OCI-LY7 (cell line): ENCODE measurements around the gene COP1. TPM values are rescaled to one million over a fixed set of nuclear protein-coding genes. Genes with fewer than 3 reads are reported as not detected.

ENCODE experiments used
- BruUV-seq: library from RNA; stranded (reverse); fragments of 400-500 nt; replicated peaks from 2 replicates; lab custom pipeline; 2021; lab: Mats Ljungman, UMichigan
- CTCF ChIA-PET: fragments of 300-600 bp; sonication (Branson Sonifier 250); formaldehyde crosslinking; loops from one replicate; lab custom pipeline; 2022; ENCODE audit warnings: antibody characterized with exemption; ENCODE audit not compliant: unreplicated experiment; lab: Charles Lee
- POLR2A ChIA-PET: fragments of 300-600 bp; sonication (Branson Sonifier 250); formaldehyde crosslinking; loops from one replicate; lab custom pipeline; 2022; ENCODE audit warnings: antibody characterized with exemption; lab: Charles Lee
- DNase-seq: peaks from one replicate; pipeline ENCODE4 v3.0.0-alpha.2; 2015; ENCODE audit warnings: low spot score
- H2AFZ ChIP-seq: fragments of 200-600 bp; sonication (generic), shearing (Covaris generic); 2 replicates; pipeline ENCODE4 v1.6.1; 2014; ENCODE audit warnings: mild to moderate bottlenecking, antibody characterized with exemption, low read length, moderate library complexity
- H3K27ac ChIP-seq: fragments of 200-600 bp; sonication (generic); 2 replicates; pipeline ENCODE4 v1.5.1; 2014; ENCODE audit warnings: mixed run types, low read depth, mild to moderate bottlenecking, moderate library complexity, low read length, inconsistent platforms; ENCODE audit not compliant: poor library complexity, severe bottlenecking
- H3K36me3 ChIP-seq: fragments of 200-600 bp; sonication (generic); 2 replicates; pipeline ENCODE4 v1.6.1; 2014; ENCODE audit warnings: mild to moderate bottlenecking, antibody characterized with exemption, low read length, moderate library complexity, mixed read lengths; ENCODE audit not compliant: insufficient read depth
- H3K4me1 ChIP-seq: fragments of 200-600 bp; sonication (generic); 2 replicates; pipeline ENCODE4 v1.5.1; 2014; ENCODE audit warnings: mild to moderate bottlenecking, low read length; ENCODE audit not compliant: insufficient read depth, poor library complexity, severe bottlenecking
- H3K4me2 ChIP-seq: fragments of 200-600 bp; sonication (generic); 2 replicates; pipeline ENCODE4 v1.6.1; 2014; ENCODE audit warnings: mild to moderate bottlenecking, low read length
- H3K4me3 ChIP-seq: fragments of 200-600 bp; sonication (generic); 2 replicates; pipeline ENCODE4 v1.5.1; 2014; ENCODE audit warnings: mild to moderate bottlenecking, low read depth, low read length; ENCODE audit not compliant: poor library complexity, severe bottlenecking
- H3K79me2 ChIP-seq: fragments of 200-600 bp; sonication (generic); 2 replicates; pipeline ENCODE4 v1.6.1; 2016; ENCODE audit warnings: low read depth, mild to moderate bottlenecking, low read length, moderate library complexity, mixed read lengths; ENCODE audit not compliant: insufficient read depth
- H3K9me2 ChIP-seq: fragments of 200-600 bp; sonication (generic); 2 replicates; pipeline ENCODE4 v1.6.1; 2016; ENCODE audit warnings: mild to moderate bottlenecking, low read length, mixed read lengths; ENCODE audit not compliant: insufficient read depth
- H3K9me3 ChIP-seq: fragments of 200-600 bp; sonication (generic); 2 replicates; pipeline ENCODE4 v1.6.1; 2014; ENCODE audit warnings: mild to moderate bottlenecking, mixed run types, low read length, mixed read lengths
- H4K20me1 ChIP-seq: fragments of 200-600 bp; sonication (generic); 2 replicates; pipeline ENCODE4 v1.6.1; 2014; ENCODE audit warnings: mild to moderate bottlenecking, antibody characterized with exemption, low read length, moderate library complexity, mixed read lengths; ENCODE audit not compliant: insufficient read depth
- EZH2phosphoT487 ChIP-seq: fragments of 200-600 bp; sonication (generic); IDR thresholded peaks from 2 replicates; pipeline ENCODE4 v1.6.1; 2018; ENCODE audit warnings: low read depth, borderline replicate concordance, mild to moderate bottlenecking, mixed run types, antibody characterized with exemption, low read length, moderate library complexity, mixed read lengths
- intact Hi-C: fragments of 100-400 bp; cut with micrococcal nuclease; formaldehyde crosslinking; loops from one replicate; pipeline ENCODE4 v1.10.0; 2022; ENCODE audit not compliant: unreplicated experiment
- total RNA-seq, 2 experiments: library from RNA; depleted of rRNA in 1 of 2; stranded (reverse); fragments of >200 nt in 1 of 2; shearing (Covaris generic) in 1 of 2; gene quantifications; 2 replicates each; pipeline ENCODE4 v1.2.3, GENCODE V29; 2014 to 2022
- TF ChIP-seq, protein P1 (sequence below): fragments of 200-600 bp; sonication (generic); conservative IDR thresholded peaks from 2 replicates; pipeline ENCODE4 v1.5.1; 2014; ENCODE audit warnings: mild to moderate bottlenecking, antibody characterized with exemption, low read length, moderate library complexity, mixed read lengths

Gene COP1
- total RNA-seq, 2 experiments from 2014 or later, result 75.2 to 76.9 TPM

GRCh38 chr1:176068901-176069300 is 138.2 kb downstream of the COP1 start:
- Histone ChIP-seq H3K9me3 (no peaks in the 10 kb centered on the region), H3K4me2 (no peak overlapping the region), H3K4me3 (no peak overlapping the region), H3K79me2 (no peaks in the 10 kb centered on the region; the same call in 1 of the 2 replicates), H3K36me3 (peaks cover 51% of the 10 kb centered on the region), H3K27ac (no peak overlapping the region), H2AFZ (no peak overlapping the region), H3K9me2 (no peaks in the 10 kb centered on the region), H3K4me1 (no peaks in the 10 kb centered on the region), H4K20me1 (0 out of 2 replicates have a peak, but pooled peaks cover 8% of the 10 kb centered on the region)
- ChIA-PET POLR2A (interaction anchor here (0.5 kb wide), 1 partner anchor 165 kb away, joined by 3 read pairs; no protein-coding TSS in a partner anchor), CTCF (no interaction called here)
- TF ChIP-seq, protein P1, sequence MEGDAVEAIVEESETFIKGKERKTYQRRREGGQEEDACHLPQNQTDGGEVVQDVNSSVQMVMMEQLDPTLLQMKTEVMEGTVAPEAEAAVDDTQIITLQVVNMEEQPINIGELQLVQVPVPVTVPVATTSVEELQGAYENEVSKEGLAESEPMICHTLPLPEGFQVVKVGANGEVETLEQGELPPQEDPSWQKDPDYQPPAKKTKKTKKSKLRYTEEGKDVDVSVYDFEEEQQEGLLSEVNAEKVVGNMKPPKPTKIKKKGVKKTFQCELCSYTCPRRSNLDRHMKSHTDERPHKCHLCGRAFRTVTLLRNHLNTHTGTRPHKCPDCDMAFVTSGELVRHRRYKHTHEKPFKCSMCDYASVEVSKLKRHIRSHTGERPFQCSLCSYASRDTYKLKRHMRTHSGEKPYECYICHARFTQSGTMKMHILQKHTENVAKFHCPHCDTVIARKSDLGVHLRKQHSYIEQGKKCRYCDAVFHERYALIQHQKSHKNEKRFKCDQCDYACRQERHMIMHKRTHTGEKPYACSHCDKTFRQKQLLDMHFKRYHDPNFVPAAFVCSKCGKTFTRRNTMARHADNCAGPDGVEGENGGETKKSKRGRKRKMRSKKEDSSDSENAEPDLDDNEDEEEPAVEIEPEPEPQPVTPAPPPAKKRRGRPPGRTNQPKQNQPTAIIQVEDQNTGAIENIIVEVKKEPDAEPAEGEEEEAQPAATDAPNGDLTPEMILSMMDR, result no peak
- no peak for TF ChIP-seq EZH2phosphoT487
- no peak for DNase-seq
- intact Hi-C loops, result no loop called here
- BruUV-seq, result no TSS peak

GRCh38 chr1:176068256-176068655 is 138.8 kb downstream of the COP1 start:
- Histone ChIP-seq H3K27ac (no peak overlapping the region), H2AFZ (no peak overlapping the region), H4K20me1 (0 out of 2 replicates have a peak, but pooled peaks cover 1% of the 10 kb centered on the region), H3K79me2 (no peaks in the 10 kb centered on the region; the same call in 1 of the 2 replicates), H3K4me2 (no peak overlapping the region), H3K4me1 (no peaks in the 10 kb centered on the region), H3K9me3 (no peaks in the 10 kb centered on the region), H3K36me3 (peaks cover 47% of the 10 kb centered on the region), H3K4me3 (no peak overlapping the region), H3K9me2 (no peaks in the 10 kb centered on the region)
- BruUV-seq, result no TSS peak
- CTCF ChIA-PET, result no interaction called here
- intact Hi-C loops, result no loop called here
- DNase-seq, result no peak
- POLR2A ChIA-PET, result interaction anchor here (0.7 kb wide), 1 partner anchor 84 kb away, joined by 3 read pairs; no protein-coding TSS in a partner anchor
- TF ChIP-seq, protein P1, result no peak
- no peak for TF ChIP-seq EZH2phosphoT487

- H3K79me2 ChIP-seq, result no peaks in the 10 kb centered on the region
- intact Hi-C loops, result no loop called here
- H3K4me1 ChIP-seq, result no peaks in the 10 kb centered on the region
- no peak for TF ChIP-seq EZH2phosphoT487
- TF ChIP-seq, protein P1, result no peak
- H3K4me3 ChIP-seq, result no peak overlapping the region
- H3K9me3 ChIP-seq, result no peaks in the 10 kb centered on the region
- no TSS peak for BruUV-seq
- no peak overlapping the region for H3K27ac ChIP-seq
- no peak overlapping the region for H2AFZ ChIP-seq
- DNase-seq, result no peak
- peaks cover 41% of the 10 kb centered on the region for H3K36me3 ChIP-seq
- CTCF ChIA-PET, result no interaction called here
- POLR2A ChIA-PET, result interaction anchor here (0.6 kb wide), 1 partner anchor 27 kb away, joined by 5 read pairs; no protein-coding TSS in a partner anchor
- H3K4me2 ChIP-seq, result no peak overlapping the region
- H4K20me1 ChIP-seq, result no peaks in the 10 kb centered on the region
- H3K9me2 ChIP-seq, result no peaks in the 10 kb centered on the region
Measured at GRCh38 chr1:176066709-176067108, 140.4 kb downstream of the COP1 start.
